Activated T-helper 2 cell treated with anti-CD3 and anti-CD28 coated beads, Interferon-gamma antibody, Interleukin-2, Interleukin-4, amounts not matched to agents 10 μg/mL and 5 μg/mL and 100 μg/mL, durations not matched to agents 14 hours and 24 hours and 36 hours (primary cell): ENCODE data around the gene ASCC1. TPM values are rescaled to one million over a fixed set of nuclear protein-coding genes. Genes with fewer than 3 reads are reported as not detected.
"Not testable (repeated sequence)": the region's sequence is repeated elsewhere in the genome, so short reads cannot be mapped to it uniquely, and the experiment has no call there.

Source experiments
- DNase-seq: peaks from one replicate; pipeline ENCODE4 v3.0.0; 2021; ENCODE audit warnings: low spot score
- H3K27ac Mint-ChIP-seq: one replicate; pipeline ENCODE4 v1.8.0; 2021; ENCODE audit warnings: mixed read lengths
- H3K27me3 Mint-ChIP-seq: one replicate; pipeline ENCODE4 v1.8.0; 2021; ENCODE audit warnings: low read depth, mixed read lengths
- H3K36me3 Mint-ChIP-seq: one replicate; pipeline ENCODE4 v1.8.0; 2021; ENCODE audit warnings: low read depth, mixed read lengths
- H3K4me1 Mint-ChIP-seq: one replicate; pipeline ENCODE4 v1.8.0; 2021; ENCODE audit warnings: low read depth, mixed read lengths
- H3K4me3 Mint-ChIP-seq: one replicate; pipeline ENCODE4 v1.8.0; 2021; ENCODE audit warnings: low read depth, mild to moderate bottlenecking, moderate library complexity, mixed read lengths
- H3K9me3 Mint-ChIP-seq: one replicate; pipeline ENCODE4 v1.8.0; 2021; ENCODE audit warnings: mixed read lengths
- intact Hi-C: fragments of 100-400 bp; cut with micrococcal nuclease; formaldehyde crosslinking; loops from one replicate; pipeline ENCODE4 v1.15.1; 2023
- total RNA-seq: library from RNA; stranded (reverse); gene quantifications from 2 replicates; pipeline ENCODE4 v1.2.3, GENCODE V29; 2022

Gene ASCC1
- total RNA-seq, 1 donor from 2014 or later = 46.2 TPM

DNA sequence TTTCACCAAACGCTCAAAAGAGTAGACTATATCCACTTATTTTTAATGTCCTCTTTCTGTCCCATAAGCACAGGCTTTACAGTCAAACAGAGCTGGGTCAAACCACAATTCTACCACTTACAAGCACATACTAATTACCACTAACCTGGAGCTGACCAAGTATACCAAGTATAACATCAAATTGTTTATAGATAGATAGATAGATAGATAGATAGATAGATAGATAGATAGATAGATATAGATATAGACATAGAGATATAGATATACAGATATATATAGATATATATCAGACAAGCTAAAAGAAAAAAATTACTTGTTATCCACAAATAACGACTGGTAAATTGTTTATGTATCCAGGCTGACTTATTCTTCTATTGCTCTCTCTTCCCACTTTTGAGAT is 75.2 kb downstream of the ASCC1 start:
- no peak for DNase-seq
- H3K27me3 Mint-ChIP-seq = no peaks in the 10 kb centered on the region
- intact Hi-C loops = no loop called here
- H3K4me1 Mint-ChIP-seq = peaks cover 5% of the 10 kb centered on the region
- peaks cover 19% of the 10 kb centered on the region for H3K36me3 Mint-ChIP-seq
- no peak overlapping the region for H3K27ac Mint-ChIP-seq
- H3K9me3 Mint-ChIP-seq = no peaks in the 10 kb centered on the region
- no peak overlapping the region for H3K4me3 Mint-ChIP-seq

DNA sequence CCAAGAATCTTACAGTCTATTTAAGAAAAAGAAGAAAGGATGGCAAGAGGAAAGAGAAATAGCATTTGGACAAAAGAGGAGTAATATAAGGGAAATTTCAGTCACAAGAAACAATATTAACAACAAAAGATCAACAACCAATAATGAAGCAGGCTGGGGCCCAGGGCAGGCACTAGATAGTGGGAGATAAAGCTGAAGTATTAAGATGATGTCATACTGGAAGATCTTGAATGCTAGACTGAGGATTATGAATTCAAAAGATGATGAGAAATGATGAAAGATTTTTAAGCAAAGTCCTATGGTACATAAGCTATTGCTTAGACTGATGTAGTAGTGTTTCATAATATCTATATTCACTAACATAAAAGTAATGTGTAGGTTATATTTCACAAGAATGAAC is 75.9 kb downstream of the ASCC1 start:
- Mint-ChIP-seq H3K27ac (no peak overlapping the region), H3K36me3 (peaks cover 22% of the 10 kb centered on the region)
- intact Hi-C loops = no loop called here

DNA sequence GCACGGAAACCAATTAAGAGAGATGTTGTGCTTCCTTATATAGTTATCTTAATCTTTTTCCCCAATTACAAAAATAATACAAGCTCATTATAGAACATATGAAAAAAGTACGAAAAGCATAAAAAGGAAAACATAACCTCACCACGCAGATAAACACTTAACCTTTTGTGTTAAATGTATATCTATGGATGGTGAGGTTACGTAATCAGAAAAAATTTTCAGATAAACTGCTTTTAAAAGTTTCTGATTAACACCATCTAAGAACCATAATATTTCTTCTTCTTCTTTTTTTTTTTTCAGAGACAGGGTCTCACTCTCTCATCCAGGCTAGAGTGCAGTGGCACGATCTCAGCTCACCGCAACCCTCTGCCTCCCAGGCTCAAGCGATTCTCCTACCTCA is 78.5 kb downstream of the ASCC1 start:
- Mint-ChIP-seq H3K4me3 (no peak overlapping the region), H3K4me1 (peaks cover 28% of the 10 kb centered on the region), H3K27ac (no peak overlapping the region), H3K27me3 (no peaks in the 10 kb centered on the region), H3K36me3 (peaks cover 35% of the 10 kb centered on the region), H3K9me3 (no peaks in the 10 kb centered on the region)
- DNase-seq = no peak
- intact Hi-C loops = no loop called here

More for the DNA sequence above, 75.9 kb downstream of the ASCC1 start:
- Mint-ChIP-seq H3K4me1 (peaks cover 10% of the 10 kb centered on the region), H3K27me3 (no peaks in the 10 kb centered on the region), H3K4me3 (no peak overlapping the region), H3K9me3 (no peaks in the 10 kb centered on the region)
- no peak for DNase-seq

DNA sequence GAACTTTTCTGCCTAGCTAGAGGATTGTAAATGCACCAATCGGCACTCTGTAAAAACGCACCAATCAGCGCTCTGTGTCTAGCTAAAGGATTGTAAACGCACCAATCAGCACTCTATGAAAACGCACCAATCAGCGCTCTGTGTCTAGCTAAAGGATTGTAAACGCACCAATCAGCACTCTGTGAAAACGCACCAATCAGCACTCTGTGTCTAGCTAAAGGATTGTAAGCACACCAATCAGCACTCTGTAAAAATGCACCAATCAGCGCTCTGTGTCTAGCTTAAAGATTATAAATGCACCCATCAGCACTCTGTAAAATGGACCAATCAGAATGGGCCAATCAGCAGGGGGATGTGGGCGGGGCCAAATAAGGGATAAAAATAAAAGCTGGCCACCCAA is 79.9 kb downstream of the ASCC1 start:
- DNase-seq, intact Hi-C loops, H3K9me3 Mint-ChIP-seq, H3K27me3 Mint-ChIP-seq, H3K4me3 Mint-ChIP-seq, H3K27ac Mint-ChIP-seq: not testable (repeated sequence)
- peaks cover 38% of the 10 kb centered on the region for H3K36me3 Mint-ChIP-seq
- H3K4me1 Mint-ChIP-seq = peaks cover 31% of the 10 kb centered on the region

DNA sequence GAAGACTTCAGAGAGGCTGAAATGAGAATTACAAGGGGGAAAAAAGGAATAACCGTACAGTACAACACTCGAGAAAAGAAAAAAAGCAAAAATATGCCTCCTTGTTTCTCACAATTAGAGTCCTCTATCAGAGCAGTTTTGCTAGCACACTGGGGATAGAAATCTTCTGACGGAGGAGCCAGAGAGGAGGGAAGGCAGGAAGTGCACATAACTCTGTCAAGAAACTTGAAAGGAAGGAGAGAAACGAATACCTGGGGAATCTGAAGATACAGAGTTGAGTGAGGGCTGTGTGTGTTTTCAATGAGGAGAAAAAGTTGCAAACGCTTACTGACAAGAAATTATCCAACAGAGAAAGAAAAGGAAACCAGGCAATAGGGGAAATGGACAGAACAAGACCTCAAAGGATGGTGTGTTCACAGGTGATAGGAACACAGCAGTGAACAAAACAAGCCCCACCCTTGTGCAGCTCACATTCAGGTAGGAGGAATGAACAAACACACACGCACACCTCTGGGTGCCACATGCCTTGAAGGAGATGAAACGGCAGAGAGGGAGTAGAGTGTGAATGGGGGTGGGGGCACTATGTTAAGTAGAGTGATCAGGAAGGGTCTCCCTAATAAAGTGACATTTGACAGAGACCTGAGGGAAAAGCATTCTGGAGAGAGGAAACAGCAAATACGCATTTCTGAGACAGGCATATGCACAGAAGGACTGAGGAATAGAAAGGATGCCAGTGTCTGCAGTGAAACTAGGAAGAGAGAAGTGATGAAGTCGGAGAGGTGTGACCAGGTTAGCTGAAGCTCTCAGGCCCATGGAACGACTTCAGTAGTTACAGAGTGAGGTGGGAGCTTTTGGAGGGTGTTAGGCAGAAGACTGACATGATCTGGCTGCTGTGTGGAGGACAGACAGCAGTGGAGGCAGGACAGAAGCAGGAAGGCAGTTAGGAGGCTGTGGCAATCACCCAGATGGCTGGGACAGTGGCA is 81.0 kb downstream of the ASCC1 start:
- H3K4me1 Mint-ChIP-seq = peaks cover 29% of the 10 kb centered on the region
- H3K27ac Mint-ChIP-seq = peak overlapping the region; percentile 23
- H3K9me3 Mint-ChIP-seq = no peaks in the 10 kb centered on the region
- no peak for DNase-seq
- peaks cover 38% of the 10 kb centered on the region for H3K36me3 Mint-ChIP-seq
- intact Hi-C loops = no loop called here
- no peaks in the 10 kb centered on the region for H3K27me3 Mint-ChIP-seq
- no peak overlapping the region for H3K4me3 Mint-ChIP-seq

DNA sequence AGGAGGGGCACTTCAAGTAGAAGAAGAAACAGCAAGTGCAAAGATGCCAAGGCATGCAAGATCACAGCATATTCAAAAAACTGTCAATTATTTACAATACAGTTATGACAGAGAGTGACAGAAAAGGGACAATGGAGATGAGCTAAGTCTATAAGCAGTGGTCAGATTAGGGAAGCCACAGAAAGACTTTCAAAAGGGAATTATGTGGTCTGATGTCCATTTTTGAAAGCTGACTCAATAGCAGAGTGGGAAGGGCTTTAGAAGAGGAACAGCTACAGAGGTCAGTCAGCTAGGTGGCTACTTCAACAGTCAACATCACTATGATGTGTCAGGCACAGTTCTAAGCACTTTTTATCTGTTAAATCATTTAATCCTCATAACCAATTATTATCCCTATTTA is 82.6 kb downstream of the ASCC1 start:
- H3K27ac Mint-ChIP-seq = peak overlapping the region; percentile 2
- no peak for DNase-seq
- no peaks in the 10 kb centered on the region for H3K9me3 Mint-ChIP-seq
- H3K27me3 Mint-ChIP-seq = no peaks in the 10 kb centered on the region
- peaks cover 46% of the 10 kb centered on the region for H3K36me3 Mint-ChIP-seq
- intact Hi-C loops = no loop called here
- no peak overlapping the region for H3K4me3 Mint-ChIP-seq
- H3K4me1 Mint-ChIP-seq = peaks cover 29% of the 10 kb centered on the region

DNA sequence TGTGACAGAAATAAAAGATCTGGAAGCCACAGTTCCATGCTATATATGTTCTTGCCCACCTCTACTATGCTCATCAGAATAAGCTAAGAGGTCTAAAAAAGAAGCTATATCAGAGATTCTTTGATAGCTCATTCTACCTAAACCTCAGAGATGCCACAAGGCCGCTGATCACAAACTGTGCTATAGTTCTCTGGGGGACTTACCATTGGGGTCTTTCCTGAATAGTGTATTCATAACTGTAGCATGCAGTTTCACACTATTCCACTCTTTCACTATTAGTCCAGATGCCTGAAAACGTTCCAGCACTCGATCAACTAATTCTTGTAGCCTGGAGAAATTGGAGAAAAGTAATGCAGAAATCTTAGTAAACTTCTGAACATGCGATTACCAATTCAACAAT is 83.2 kb downstream of the ASCC1 start:
- intact Hi-C loops = loop anchor here (1.0 kb wide), 1 partner anchor 204 kb away; no protein-coding TSS in a partner anchor
- Mint-ChIP-seq H3K4me3 (no peak overlapping the region), H3K9me3 (no peaks in the 10 kb centered on the region), H3K4me1 (peaks cover 29% of the 10 kb centered on the region), H3K27me3 (no peaks in the 10 kb centered on the region), H3K27ac (no peak overlapping the region), H3K36me3 (peaks cover 44% of the 10 kb centered on the region)
- DNase-seq = no peak

DNA sequence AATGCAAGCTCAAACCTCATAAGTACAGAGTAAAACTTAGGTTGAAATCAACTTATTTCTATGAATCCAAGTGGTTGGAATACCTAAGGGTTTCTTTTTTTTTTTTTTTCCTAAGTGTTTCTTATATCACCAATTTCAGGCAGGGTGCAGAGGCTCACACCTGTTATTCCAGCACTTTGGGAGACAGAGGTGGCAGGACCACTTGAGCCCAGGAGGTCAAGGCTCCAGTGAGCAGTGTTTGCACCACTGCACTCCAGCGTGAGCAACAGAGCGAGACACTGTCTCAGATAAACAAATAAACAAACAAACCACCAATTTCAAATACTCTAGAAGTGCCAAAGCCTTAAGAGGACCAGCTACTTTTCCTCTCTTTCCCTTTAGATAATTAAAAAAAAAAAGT is 88.5 kb downstream of the ASCC1 start:
- no peaks in the 10 kb centered on the region for H3K9me3 Mint-ChIP-seq
- H3K27me3 Mint-ChIP-seq = no peaks in the 10 kb centered on the region
- H3K36me3 Mint-ChIP-seq = peaks cover 26% of the 10 kb centered on the region
- H3K4me3 Mint-ChIP-seq = no peak overlapping the region
- DNase-seq = no peak
- no peak overlapping the region for H3K27ac Mint-ChIP-seq
- H3K4me1 Mint-ChIP-seq = peaks cover 22% of the 10 kb centered on the region
- intact Hi-C loops = loop anchor here (2.0 kb wide), 1 partner anchor 95 kb away; no protein-coding TSS in a partner anchor

DNA sequence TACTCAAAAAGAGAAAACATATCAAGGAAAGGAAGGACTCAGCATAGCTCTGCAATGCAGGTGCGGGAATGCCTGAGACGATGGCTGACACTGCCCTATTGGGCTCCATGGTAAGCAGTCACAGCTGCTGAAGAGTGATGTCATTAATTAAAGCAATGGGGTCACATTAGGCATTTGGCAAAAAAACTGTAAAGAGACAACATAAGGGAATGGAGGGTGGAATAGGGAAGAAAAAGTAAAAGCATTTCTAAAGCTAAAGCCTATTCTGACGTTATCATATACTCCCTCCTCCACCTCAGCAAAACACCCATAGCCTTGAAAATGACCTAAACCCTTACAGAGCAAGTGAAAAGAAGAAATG is 89.2 kb downstream of the ASCC1 start:
- no peaks in the 10 kb centered on the region for H3K27me3 Mint-ChIP-seq
- no peak overlapping the region for H3K4me3 Mint-ChIP-seq
- peaks cover 27% of the 10 kb centered on the region for H3K4me1 Mint-ChIP-seq
- DNase-seq = no peak
- intact Hi-C loops = loop anchor here (2.0 kb wide), 1 partner anchor 96 kb away; no protein-coding TSS in a partner anchor
- no peaks in the 10 kb centered on the region for H3K9me3 Mint-ChIP-seq
- no peak overlapping the region for H3K27ac Mint-ChIP-seq
- peaks cover 26% of the 10 kb centered on the region for H3K36me3 Mint-ChIP-seq

DNA sequence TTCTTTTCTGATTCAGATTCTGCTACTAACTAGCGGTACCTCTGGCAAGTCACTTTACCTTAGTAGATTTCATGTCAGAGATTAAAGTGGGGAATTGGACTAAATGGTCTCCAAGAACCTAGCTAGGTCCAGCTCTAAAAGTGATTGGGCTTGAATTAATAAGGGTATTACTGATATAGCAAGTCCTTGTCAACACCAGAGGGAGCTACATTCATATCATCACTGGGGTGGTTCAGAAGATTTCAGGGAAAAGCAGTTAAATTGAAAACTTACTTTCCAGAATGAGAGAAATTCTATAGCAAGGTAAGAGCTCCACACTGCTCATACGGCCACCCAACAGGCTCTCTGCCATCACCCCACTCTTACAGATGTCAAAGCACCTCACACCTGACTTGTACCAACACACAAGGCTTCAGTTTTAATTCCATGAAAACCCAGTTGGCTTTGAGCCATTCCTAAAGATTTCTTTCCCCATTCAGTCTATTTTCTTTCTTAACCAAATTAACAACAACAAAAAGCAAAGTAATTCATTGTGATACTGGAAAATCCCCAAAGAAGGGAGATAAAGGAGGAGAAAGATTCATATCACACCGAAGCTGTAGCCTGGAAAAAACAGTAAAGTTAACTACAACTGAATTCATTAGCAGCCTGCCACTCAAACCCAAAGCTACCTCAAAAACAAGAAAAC is 89.7 kb downstream of the ASCC1 start:
- H3K27me3 Mint-ChIP-seq = no peaks in the 10 kb centered on the region
- DNase-seq = no peak
- H3K27ac Mint-ChIP-seq = no peak overlapping the region

DNA sequence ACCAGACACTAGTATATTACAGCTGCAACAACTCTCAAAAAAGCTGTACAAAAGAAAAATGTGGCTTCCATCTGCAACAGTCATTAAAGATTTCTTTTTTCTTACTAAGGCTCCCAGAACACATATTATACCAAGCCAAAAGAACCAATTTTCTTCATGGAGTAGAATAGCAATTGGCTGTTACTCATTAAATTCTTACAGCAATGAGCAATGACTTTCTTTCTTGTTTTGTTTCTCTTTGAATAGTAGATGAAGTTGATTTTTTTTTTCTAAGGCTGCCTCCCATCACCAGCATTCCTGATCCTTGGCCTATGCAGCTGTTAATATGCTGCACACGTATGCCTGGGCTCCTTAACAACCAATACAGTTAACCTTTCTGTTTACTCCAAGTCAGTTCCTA is 91.1 kb downstream of the ASCC1 start:
- intact Hi-C loops = no loop called here
- Mint-ChIP-seq H3K36me3 (peaks cover 36% of the 10 kb centered on the region), H3K27ac (no peak overlapping the region), H3K27me3 (no peaks in the 10 kb centered on the region), H3K4me1 (peaks cover 33% of the 10 kb centered on the region), H3K9me3 (no peaks in the 10 kb centered on the region), H3K4me3 (no peak overlapping the region)
- DNase-seq = no peak

More for the DNA sequence above, 89.7 kb downstream of the ASCC1 start:
- intact Hi-C loops = loop anchor here (2.0 kb wide), 1 partner anchor 96 kb away; no protein-coding TSS in a partner anchor
- no peaks in the 10 kb centered on the region for H3K9me3 Mint-ChIP-seq
- no peak overlapping the region for H3K4me3 Mint-ChIP-seq
- peaks cover 32% of the 10 kb centered on the region for H3K4me1 Mint-ChIP-seq
- H3K36me3 Mint-ChIP-seq = peaks cover 31% of the 10 kb centered on the region

DNA sequence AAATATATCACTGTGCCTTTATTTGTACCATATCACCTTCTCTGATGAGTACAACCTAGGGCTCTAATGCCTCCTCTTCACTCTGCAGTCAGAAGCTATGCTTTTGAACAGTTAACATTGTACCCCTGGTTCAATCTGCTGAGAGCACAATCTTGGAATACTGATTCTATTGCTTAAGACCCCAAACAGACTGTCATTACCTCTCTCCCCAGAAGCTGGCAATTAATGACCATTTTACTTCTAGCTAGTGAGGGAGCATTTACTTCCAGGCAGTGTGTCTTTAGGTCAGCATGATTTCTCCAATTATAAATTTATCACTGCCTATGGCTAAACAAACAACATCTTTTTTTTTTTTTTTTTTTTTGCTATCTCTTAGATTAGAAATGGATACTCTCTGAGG is 91.7 kb downstream of the ASCC1 start:
- peaks cover 34% of the 10 kb centered on the region for H3K4me1 Mint-ChIP-seq
- H3K27ac Mint-ChIP-seq = no peak overlapping the region
- H3K4me3 Mint-ChIP-seq = no peak overlapping the region
- peaks cover 38% of the 10 kb centered on the region for H3K36me3 Mint-ChIP-seq
- intact Hi-C loops = no loop called here
- H3K9me3 Mint-ChIP-seq = no peaks in the 10 kb centered on the region
- no peak for DNase-seq
- H3K27me3 Mint-ChIP-seq = no peaks in the 10 kb centered on the region

DNA sequence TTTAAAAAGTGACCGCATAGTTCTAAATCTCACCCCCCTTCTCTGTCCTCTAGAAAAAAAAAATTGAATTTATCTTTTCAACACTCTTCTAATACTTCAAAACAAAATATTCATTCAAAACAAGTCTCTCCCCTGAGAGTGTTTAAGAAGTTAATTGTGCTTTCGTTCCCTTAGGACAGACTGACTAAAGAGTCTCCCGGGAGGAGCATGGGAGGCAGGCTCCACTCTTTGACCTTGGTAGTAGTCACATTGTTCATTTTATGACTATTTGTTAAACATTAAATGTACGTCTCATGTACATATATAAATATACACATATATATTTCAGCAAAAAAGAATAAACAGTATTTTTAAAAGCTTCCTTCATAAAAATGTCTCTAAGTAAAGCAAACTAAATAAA is 92.5 kb downstream of the ASCC1 start:
- peaks cover 40% of the 10 kb centered on the region for H3K36me3 Mint-ChIP-seq
- no peak for DNase-seq
- H3K27ac Mint-ChIP-seq = no peak overlapping the region
- H3K4me1 Mint-ChIP-seq = peaks cover 35% of the 10 kb centered on the region
- no peaks in the 10 kb centered on the region for H3K27me3 Mint-ChIP-seq
- intact Hi-C loops = no loop called here
- no peaks in the 10 kb centered on the region for H3K9me3 Mint-ChIP-seq
- H3K4me3 Mint-ChIP-seq = no peak overlapping the region
